B cell (primary cell): Measurements from ENCODE around the gene CDC42BPB. TPM values are rescaled to one million over a fixed set of nuclear protein-coding genes. Genes with fewer than 3 reads are reported as not detected.

ENCODE experiments used
- ATAC-seq: fragments of 200-7000 bp; cut with Tn5 transposase; one replicate; pipeline ENCODE4 v1.10.0; 2021; ENCODE audit warnings: low read depth, mild to moderate bottlenecking, moderate number of reproducible peaks, moderate library complexity
- CTCF ChIA-PET: fragments of 350-600 bp; sonication (Branson Sonifier 250); formaldehyde crosslinking; loops from one replicate; lab custom pipeline; 2021; ENCODE audit warnings: antibody characterized with exemption, inconsistent platforms; lab: Charles Lee
- POLR2A ChIA-PET: fragments of 350-600 bp; sonication (Branson Sonifier 250); formaldehyde crosslinking; loops from one replicate; lab custom pipeline; 2021; ENCODE audit warnings: antibody characterized with exemption; lab: Charles Lee
- DNase-seq: peaks from one replicate; pipeline ENCODE4 v3.0.0; 2013
- H2AFZ ChIP-seq: 2 replicates; pipeline ENCODE4 v1.6.1; 2012; ENCODE audit warnings: mild to moderate bottlenecking, low read depth, low read length; ENCODE audit not compliant: insufficient read depth, poor library complexity, severe bottlenecking
- H3K27ac ChIP-seq, 2 donors: 1 replicate in 1 of 2; 2 replicates in 1 of 2; pipeline ENCODE4 v1.5.1; 2012 to 2013; ENCODE audit warnings: low read length in 2 of 2, mild to moderate bottlenecking in 2 of 2, moderate library complexity in 1 of 2
- H3K27me3 ChIP-seq, 4 experiments: fragments of 200-600 bp in 1 of 4; sonication (generic) in 1 of 4; replicated peaks in 1 of 4; 1 replicate in 2 of 4; 2 replicates in 2 of 4; pipeline versions ENCODE4 v1.6.1 to v1.7.0; 2013 to 2016; ENCODE audit warnings: low read length in 3 of 4, mild to moderate bottlenecking in 2 of 4, mixed read lengths in 1 of 4, moderate library complexity in 1 of 4; ENCODE audit not compliant: insufficient read depth in 4 of 4, control insufficient read depth in 3 of 4; ENCODE audit errors: control extremely low read depth in 1 of 4
- H3K36me3 ChIP-seq, 2 experiments: replicated peaks in 1 of 2; 1 replicate in 1 of 2; 2 replicates in 1 of 2; pipeline versions ENCODE4 v1.6.1 to v1.7.1; 2013; ENCODE audit warnings: low read length in 1 of 2; ENCODE audit not compliant: insufficient read depth in 2 of 2, control insufficient read depth in 1 of 2; ENCODE audit errors: control extremely low read depth in 1 of 2, extremely low read depth in 1 of 2
- H3K4me1 ChIP-seq, 2 donors: fragments of 200-600 bp in 1 of 2; sonication (generic) in 1 of 2; 1 replicate in 1 of 2; 2 replicates in 1 of 2; pipeline versions ENCODE4 v1.5.1 to v1.6.1; 2013 to 2017; ENCODE audit warnings: low read length in 2 of 2; ENCODE audit not compliant: control insufficient read depth in 2 of 2, insufficient read depth in 2 of 2
- H3K4me2 ChIP-seq: replicated peaks from 2 replicates; pipeline ENCODE3; 2012; ENCODE audit warnings: mild to moderate bottlenecking, low read depth, low read length; ENCODE audit not compliant: poor library complexity, severe bottlenecking
- H3K4me3 ChIP-seq, 5 experiments: fragments of 200-600 bp in 1 of 5; sonication (generic) in 1 of 5; 1 replicate in 3 of 5; 2 replicates in 2 of 5; pipeline versions ENCODE4 v1.5.1 to v1.7.0; 2011 to 2016; ENCODE audit warnings: low read length in 4 of 5, mild to moderate bottlenecking in 4 of 5, low read depth in 2 of 5, control low read depth in 1 of 5, moderate library complexity in 1 of 5; ENCODE audit not compliant: insufficient read depth in 1 of 5; ENCODE audit errors: control extremely low read depth in 1 of 5, extremely low read depth in 1 of 5
- H3K79me2 ChIP-seq: fragments of 200-600 bp; sonication (generic); one replicate; pipeline ENCODE4 v1.6.0; 2016; ENCODE audit warnings: low read length; ENCODE audit not compliant: control insufficient read depth, insufficient read depth
- H3K9ac ChIP-seq: fragments of 200-600 bp; sonication (generic); 2 replicates; pipeline ENCODE4 v1.6.1; 2017; ENCODE audit warnings: mild to moderate bottlenecking, low read length, moderate library complexity
- H3K9me3 ChIP-seq, 3 donors: one replicate each; pipeline versions ENCODE4 v1.6.1 to v1.7.1; 2013; ENCODE audit warnings: low read length in 2 of 3; ENCODE audit not compliant: control insufficient read depth in 2 of 3, insufficient read depth in 1 of 3; ENCODE audit errors: control extremely low read depth in 1 of 3
- H4K20me1 ChIP-seq: 2 replicates; pipeline ENCODE4 v1.6.0; 2012; ENCODE audit warnings: mild to moderate bottlenecking, low read length; ENCODE audit not compliant: insufficient read depth, control insufficient read depth, poor library complexity, severe bottlenecking
- H3K27ac Mint-ChIP-seq: one replicate; pipeline ENCODE4 v1.8.0; 2021; ENCODE audit warnings: mixed read lengths
- H3K27me3 Mint-ChIP-seq: one replicate; pipeline ENCODE4 v1.8.0; 2021; ENCODE audit warnings: mixed read lengths
- H3K4me1 Mint-ChIP-seq: one replicate; pipeline ENCODE4 v1.8.0; 2021; ENCODE audit warnings: mixed read lengths
- H3K4me3 Mint-ChIP-seq: one replicate; pipeline ENCODE4 v1.8.0; 2021; ENCODE audit warnings: mixed read lengths
- H3K9me3 Mint-ChIP-seq: one replicate; pipeline ENCODE4 v1.8.0; 2022; ENCODE audit warnings: mixed read lengths; ENCODE audit not compliant: insufficient read depth
- EZH2 ChIP-seq: IDR thresholded peaks from 2 replicates; pipeline ENCODE4 v1.6.1; 2012; ENCODE audit warnings: borderline replicate concordance, low read depth, mild to moderate bottlenecking, moderate library complexity, low read length; ENCODE audit not compliant: insufficient read depth, poor library complexity, severe bottlenecking
- WGBS: methylation state at CpG from one replicate; pipeline ENCODE4 v1.1.5; 2013; ENCODE audit warnings: missing lambda C conversion rate; ENCODE audit not compliant: insufficient coverage; 5-methylcytosine and 5-hydroxymethylcytosine counted together
- intact Hi-C: fragments of 100-400 bp; cut with micrococcal nuclease; formaldehyde crosslinking; loops from one replicate; pipeline ENCODE4 v1.10.0; 2022
- polyA plus RNA-seq: library from polyadenylated mRNA; depleted of rRNA; stranded (reverse); fragments of >200 nt; gene quantifications from 2 replicates; pipeline ENCODE4 v1.2.3, GENCODE V29; 2012
- total RNA-seq, 2 donors: library from RNA; stranded (reverse); fragments of 120-200 nt in 1 of 2; gene quantifications; 1 replicate in 1 of 2; 2 replicates in 1 of 2; pipeline versions ENCODE4 v1.2.3 to v1.2.4, GENCODE V29; 2013 to 2022
- TF ChIP-seq, protein P1 (sequence below): fragments of 200-600 bp; IDR thresholded peaks from one replicate; pipeline ENCODE4 v1.8.0; 2022; ENCODE audit warnings: antibody characterized with exemption, mild to moderate bottlenecking

Gene CDC42BPB
- total and polyA plus RNA-seq, 2 donors (not counting 1 experiment from before 2014, with no cell fraction given), result 23.9 to 52.5 TPM

DNA sequence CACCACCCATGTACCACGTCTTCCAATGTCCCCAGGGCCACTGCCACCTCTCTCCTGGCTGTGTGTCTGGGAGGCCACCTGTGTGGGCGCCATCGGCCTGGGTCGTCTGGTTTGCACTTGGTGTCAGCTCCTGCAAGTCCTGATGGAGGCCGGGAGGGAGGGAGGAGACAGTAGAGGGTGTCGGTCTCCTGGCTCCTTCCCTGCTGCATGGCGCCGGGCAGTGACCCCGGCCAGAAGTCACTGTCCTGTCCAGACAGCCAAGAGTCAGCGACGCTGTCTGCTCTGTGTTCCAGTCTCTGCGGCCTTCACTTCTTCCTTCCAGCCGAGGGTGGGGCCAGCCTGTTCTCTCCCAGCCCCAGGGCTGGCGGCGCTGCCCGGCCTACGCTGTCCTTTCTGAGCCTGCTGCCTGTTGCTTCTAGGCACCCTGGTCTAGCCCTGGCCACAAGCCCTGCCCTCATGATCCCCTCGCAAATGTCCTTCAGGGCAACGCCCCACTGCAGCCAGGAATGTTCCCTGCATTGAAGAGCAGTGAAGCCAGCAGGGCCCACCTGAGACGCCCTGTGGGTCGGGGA is 13.7 kb upstream of the CDC42BPB start:
- peaks cover 7% of the 10 kb centered on the region for H3K4me1 Mint-ChIP-seq

DNA sequence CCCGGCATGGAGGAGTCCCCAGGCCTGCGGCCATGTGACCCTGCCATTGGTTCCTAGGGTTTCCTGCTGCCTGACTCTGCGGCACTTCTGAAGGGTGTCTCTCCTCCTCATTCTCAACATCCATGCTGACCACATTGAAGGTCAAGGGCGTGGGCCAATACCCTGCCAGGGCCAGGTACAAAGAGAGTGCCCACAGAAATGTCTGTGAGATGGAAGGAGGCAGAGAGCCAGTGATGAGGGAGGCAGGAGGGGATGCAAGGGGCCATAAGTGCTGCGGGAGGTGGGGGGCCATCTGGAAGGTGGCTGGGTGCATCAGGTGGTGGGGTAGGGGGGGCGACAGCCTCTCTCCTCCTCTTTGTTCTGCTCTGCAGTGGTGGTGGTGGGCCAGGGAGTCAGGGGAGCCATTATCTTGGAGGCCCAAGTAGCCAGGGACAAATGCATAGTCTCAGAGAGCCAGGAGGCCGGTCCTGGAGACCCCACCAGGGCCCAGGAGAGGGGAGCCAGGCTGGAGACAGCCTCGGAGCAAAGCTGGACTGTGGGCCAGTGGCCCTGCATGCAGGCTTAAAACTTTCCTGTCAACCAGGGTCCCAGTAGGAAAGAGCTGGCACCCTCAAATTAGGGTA is 13.0 kb upstream of the CDC42BPB start:
- Histone ChIP-seq H2AFZ (no peak overlapping the region), H3K9ac (no peak overlapping the region), H3K9me3 (no peaks in the 10 kb centered on the region), H3K27me3 (peaks cover 0 to 17% (median 2%) of the 10 kb centered on the region in 4 experiments), H4K20me1 (no peaks in the 10 kb centered on the region), H3K4me3 (no peak overlapping the region), H3K27ac (no peak overlapping the region), H3K4me2 (no peak overlapping the region), H3K36me3 (no peaks in the 10 kb centered on the region), H3K4me1 (peaks cover 10 to 18% of the 10 kb centered on the region in 2 donors), H3K79me2 (no peaks in the 10 kb centered on the region)
- intact Hi-C loops, result no loop called here
- Mint-ChIP-seq H3K9me3 (no peaks in the 10 kb centered on the region), H3K27me3 (peaks cover 3% of the 10 kb centered on the region), H3K4me1 (peaks cover 7% of the 10 kb centered on the region), H3K27ac (no peak overlapping the region), H3K4me3 (no peak overlapping the region)
- DNase-seq (no peak), ATAC-seq (no peak)
- ChIA-PET CTCF (interaction anchor here (0.6 kb wide), 1 partner anchor 109 kb away, joined by 3 read pairs; no protein-coding TSS in a partner anchor), POLR2A (no interaction called here)
- TF ChIP-seq EZH2, result no peak
- TF ChIP-seq, protein P1, sequence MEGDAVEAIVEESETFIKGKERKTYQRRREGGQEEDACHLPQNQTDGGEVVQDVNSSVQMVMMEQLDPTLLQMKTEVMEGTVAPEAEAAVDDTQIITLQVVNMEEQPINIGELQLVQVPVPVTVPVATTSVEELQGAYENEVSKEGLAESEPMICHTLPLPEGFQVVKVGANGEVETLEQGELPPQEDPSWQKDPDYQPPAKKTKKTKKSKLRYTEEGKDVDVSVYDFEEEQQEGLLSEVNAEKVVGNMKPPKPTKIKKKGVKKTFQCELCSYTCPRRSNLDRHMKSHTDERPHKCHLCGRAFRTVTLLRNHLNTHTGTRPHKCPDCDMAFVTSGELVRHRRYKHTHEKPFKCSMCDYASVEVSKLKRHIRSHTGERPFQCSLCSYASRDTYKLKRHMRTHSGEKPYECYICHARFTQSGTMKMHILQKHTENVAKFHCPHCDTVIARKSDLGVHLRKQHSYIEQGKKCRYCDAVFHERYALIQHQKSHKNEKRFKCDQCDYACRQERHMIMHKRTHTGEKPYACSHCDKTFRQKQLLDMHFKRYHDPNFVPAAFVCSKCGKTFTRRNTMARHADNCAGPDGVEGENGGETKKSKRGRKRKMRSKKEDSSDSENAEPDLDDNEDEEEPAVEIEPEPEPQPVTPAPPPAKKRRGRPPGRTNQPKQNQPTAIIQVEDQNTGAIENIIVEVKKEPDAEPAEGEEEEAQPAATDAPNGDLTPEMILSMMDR, result no peak
- 79% methylated on average over 6 of the region's 8 CpGs for WGBS

More for the DNA sequence above, 13.7 kb upstream of the CDC42BPB start:
- Histone ChIP-seq H3K27me3 (peaks cover 0 to 18% (median 3%) of the 10 kb centered on the region in 4 experiments), H3K79me2 (no peaks in the 10 kb centered on the region), H3K4me1 (peaks cover 10 to 22% of the 10 kb centered on the region in 2 donors), H3K27ac (no peak overlapping the region), H3K9ac (no peak overlapping the region), H3K4me2 (no peak overlapping the region), H3K4me3 (no peak overlapping the region), H3K36me3 (no peaks in the 10 kb centered on the region), H3K9me3 (no peaks in the 10 kb centered on the region), H2AFZ (no peak overlapping the region), H4K20me1 (no peaks in the 10 kb centered on the region)
- DNase-seq (no peak), ATAC-seq (no peak)
- peaks cover 3% of the 10 kb centered on the region for H3K27me3 Mint-ChIP-seq
- ChIA-PET POLR2A (no interaction called here), CTCF (interaction anchor here (0.6 kb wide), 1 partner anchor 108 kb away, joined by 3 read pairs; no protein-coding TSS in a partner anchor)
- no peaks in the 10 kb centered on the region for H3K9me3 Mint-ChIP-seq
- intact Hi-C loops, result no loop called here
- H3K27ac Mint-ChIP-seq, result no peak overlapping the region
- WGBS, result 91% methylated on average over 18 of the region's 21 CpGs
- TF ChIP-seq EZH2, result no peak
- TF ChIP-seq, protein P1, result no peak
- no peak overlapping the region for H3K4me3 Mint-ChIP-seq
